Smooth muscle cell (in vitro differentiated cells): ENCODE measurements around the gene DTNB. TPM values are rescaled to one million over a fixed set of nuclear protein-coding genes. Genes with fewer than 3 reads are reported as not detected.

ENCODE experiments used
- DNase-seq: peaks from one replicate; lab custom pipeline; 2025; ENCODE audit not compliant: unreplicated experiment; lab: John Stamatoyannopoulos, UW
- H2AFZ ChIP-seq: fragments of 200-600 bp; sonication (generic); 2 replicates; pipeline ENCODE4 v1.6.0; 2016; ENCODE audit warnings: antibody characterized with exemption, low read depth, mild to moderate bottlenecking
- H3F3A ChIP-seq: fragments of 200-600 bp; sonication (generic); 2 replicates; pipeline ENCODE4 v1.6.0; 2017; ENCODE audit warnings: antibody characterized with exemption, low read depth
- H3K27ac ChIP-seq: fragments of 200-600 bp; sonication (generic); 2 replicates; pipeline ENCODE4 v1.5.1; 2016; ENCODE audit warnings: low read depth, mild to moderate bottlenecking
- H3K27me3 ChIP-seq: fragments of 200-600 bp; sonication (generic); 2 replicates; pipeline ENCODE4 v1.6.1; 2016; ENCODE audit warnings: low read depth, mild to moderate bottlenecking
- H3K36me3 ChIP-seq: fragments of 200-600 bp; sonication (generic); 2 replicates; pipeline ENCODE4 v1.5.1; 2016; ENCODE audit warnings: low read depth
- H3K4me1 ChIP-seq: fragments of 200-600 bp; sonication (generic); 2 replicates; pipeline ENCODE4 v1.5.1; 2016; ENCODE audit warnings: low read depth
- H3K4me2 ChIP-seq: fragments of 200-600 bp; sonication (generic); 2 replicates; pipeline ENCODE4 v1.6.0; 2016; ENCODE audit warnings: mild to moderate bottlenecking
- H3K4me3 ChIP-seq: fragments of 200-600 bp; sonication (generic); 2 replicates; pipeline ENCODE4 v1.5.1; 2016; ENCODE audit warnings: mild to moderate bottlenecking
- H3K79me2 ChIP-seq: fragments of 200-600 bp; sonication (generic); 2 replicates; pipeline ENCODE4 v1.6.0; 2016; ENCODE audit warnings: low read depth, mild to moderate bottlenecking
- H3K9ac ChIP-seq: fragments of 200-600 bp; sonication (generic); 2 replicates; pipeline ENCODE4 v1.6.0; 2016; ENCODE audit warnings: low read depth
- H3K9me3 ChIP-seq: fragments of 200-600 bp; sonication (generic); replicated peaks from 2 replicates; pipeline ENCODE4 v1.5.1; 2016; ENCODE audit warnings: low read depth
- H4K20me1 ChIP-seq: fragments of 200-600 bp; sonication (generic); 2 replicates; pipeline ENCODE4 v1.6.0; 2016; ENCODE audit warnings: low read depth
- WGBS: methylation state at CpG from one replicate; pipeline ENCODE4 v1.1.7; 2016; ENCODE audit warnings: low lambda C conversion rate; 5-methylcytosine and 5-hydroxymethylcytosine counted together
- polyA plus RNA-seq: library from polyadenylated mRNA; unstranded; fragments of >200 nt; fragmentation: Nextera tagmentation; extraction: Ambion mirVana; gene quantifications from 2 replicates; pipeline ENCODE4 v1.2.1, GENCODE V29; 2016
- total RNA-seq: library from RNA; depleted of rRNA; stranded (reverse); fragments of >200 nt; gene quantifications from 2 replicates; pipeline ENCODE4 v1.2.3, GENCODE V29; 2014
- TF ChIP-seq, protein P1 (sequence below): fragments of 200-600 bp; sonication (generic); IDR thresholded peaks from 2 replicates; pipeline ENCODE4 v1.5.1; 2017; ENCODE audit warnings: borderline replicate concordance, mild to moderate bottlenecking, antibody characterized with exemption; ENCODE audit not compliant: insufficient read depth, poor library complexity, severe bottlenecking

DTNB gene
- total and polyA plus RNA-seq, 2 experiments from 2014 or later = 4.9 to 5.4 TPM

DNA sequence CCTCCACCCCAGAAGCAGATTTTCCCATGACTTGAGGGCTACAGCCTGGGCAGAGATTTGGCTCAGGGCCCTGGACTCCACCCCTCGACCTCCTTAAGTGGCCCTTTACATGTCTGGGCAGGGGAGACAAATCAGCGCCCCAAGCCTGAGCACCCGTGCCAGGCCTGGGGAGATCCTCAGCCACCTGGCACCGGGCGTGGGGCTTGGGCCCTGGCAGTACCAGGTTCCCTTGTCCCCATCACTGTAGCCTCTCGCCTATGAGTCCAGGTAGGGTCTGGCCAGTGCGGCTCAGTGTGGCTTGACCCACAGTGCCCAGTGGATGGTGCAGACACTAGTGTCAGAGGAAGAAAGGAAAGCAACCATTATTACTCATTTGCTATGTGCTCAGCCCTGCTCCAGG lies 309.6 kb downstream of the DTNB start:
- Histone ChIP-seq H3F3A (no peaks in the 10 kb centered on the region), H3K4me3 (no peak overlapping the region), H3K27me3 (no peaks in the 10 kb centered on the region), H3K4me1 (no peaks in the 10 kb centered on the region), H3K79me2 (no peaks in the 10 kb centered on the region), H3K4me2 (no peak overlapping the region), H2AFZ (no peak overlapping the region), H3K9me3 (no peaks in the 10 kb centered on the region), H3K9ac (no peak overlapping the region), H3K36me3 (no peaks in the 10 kb centered on the region), H4K20me1 (no peaks in the 10 kb centered on the region), H3K27ac (no peak overlapping the region)
- 96% methylated on average over 7 of the region's 7 CpGs for WGBS
- TF ChIP-seq, protein P1, sequence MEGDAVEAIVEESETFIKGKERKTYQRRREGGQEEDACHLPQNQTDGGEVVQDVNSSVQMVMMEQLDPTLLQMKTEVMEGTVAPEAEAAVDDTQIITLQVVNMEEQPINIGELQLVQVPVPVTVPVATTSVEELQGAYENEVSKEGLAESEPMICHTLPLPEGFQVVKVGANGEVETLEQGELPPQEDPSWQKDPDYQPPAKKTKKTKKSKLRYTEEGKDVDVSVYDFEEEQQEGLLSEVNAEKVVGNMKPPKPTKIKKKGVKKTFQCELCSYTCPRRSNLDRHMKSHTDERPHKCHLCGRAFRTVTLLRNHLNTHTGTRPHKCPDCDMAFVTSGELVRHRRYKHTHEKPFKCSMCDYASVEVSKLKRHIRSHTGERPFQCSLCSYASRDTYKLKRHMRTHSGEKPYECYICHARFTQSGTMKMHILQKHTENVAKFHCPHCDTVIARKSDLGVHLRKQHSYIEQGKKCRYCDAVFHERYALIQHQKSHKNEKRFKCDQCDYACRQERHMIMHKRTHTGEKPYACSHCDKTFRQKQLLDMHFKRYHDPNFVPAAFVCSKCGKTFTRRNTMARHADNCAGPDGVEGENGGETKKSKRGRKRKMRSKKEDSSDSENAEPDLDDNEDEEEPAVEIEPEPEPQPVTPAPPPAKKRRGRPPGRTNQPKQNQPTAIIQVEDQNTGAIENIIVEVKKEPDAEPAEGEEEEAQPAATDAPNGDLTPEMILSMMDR = no peak
- DNase-seq = no peak

DNA sequence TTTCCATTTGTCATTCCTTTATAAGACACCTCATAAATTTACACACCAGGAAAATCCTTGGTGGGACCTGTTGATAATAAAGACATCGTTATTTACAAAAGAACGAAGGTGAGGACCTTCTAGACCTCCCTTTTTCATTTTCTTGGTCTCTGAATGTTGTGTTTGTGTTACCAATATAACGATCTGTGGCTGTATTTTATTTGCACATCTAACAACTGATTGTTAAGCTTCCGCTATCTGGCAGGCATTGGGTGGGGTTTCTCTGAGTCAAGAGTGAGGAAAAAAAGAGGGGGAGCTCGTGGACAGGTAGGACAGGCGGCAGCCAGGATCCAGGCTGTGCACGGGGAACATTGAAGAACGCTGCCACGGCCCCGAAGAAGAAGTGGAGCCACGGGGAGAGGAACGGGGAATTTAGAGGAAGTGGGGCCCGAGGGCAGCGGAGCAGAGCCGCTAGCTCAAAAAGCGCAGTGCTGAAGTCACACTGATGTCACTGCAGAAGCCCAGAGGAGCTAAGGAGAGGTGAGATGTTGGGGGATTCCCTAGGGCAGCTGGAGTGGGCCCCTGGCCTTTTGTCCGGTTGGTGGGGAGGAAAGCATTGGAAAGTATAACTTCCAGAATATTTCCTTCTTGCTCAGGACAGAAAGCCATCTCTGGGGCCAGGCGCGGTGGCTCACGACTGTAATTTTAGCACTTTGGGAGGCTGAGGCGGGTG lies 310.8 kb downstream of the DTNB start:
- no peaks in the 10 kb centered on the region for H3K79me2 ChIP-seq
- H3K9me3 ChIP-seq = no peaks in the 10 kb centered on the region
- peak overlapping the region; percentile 80 for H3K4me2 ChIP-seq
- no peaks in the 10 kb centered on the region for H3F3A ChIP-seq
- H3K9ac ChIP-seq = no peak overlapping the region
- no peak overlapping the region for H3K27ac ChIP-seq
- no peaks in the 10 kb centered on the region for H3K4me1 ChIP-seq
- H4K20me1 ChIP-seq = no peaks in the 10 kb centered on the region
- no peaks in the 10 kb centered on the region for H3K27me3 ChIP-seq
- TF ChIP-seq, protein P1 = no peak
- peak overlapping the region; percentile 56 for H2AFZ ChIP-seq
- DNase-seq = no peak
- peak overlapping the region; percentile 31 for H3K4me3 ChIP-seq
- 85% methylated on average over 21 of the region's 21 CpGs for WGBS
- H3K36me3 ChIP-seq = no peaks in the 10 kb centered on the region

DNA sequence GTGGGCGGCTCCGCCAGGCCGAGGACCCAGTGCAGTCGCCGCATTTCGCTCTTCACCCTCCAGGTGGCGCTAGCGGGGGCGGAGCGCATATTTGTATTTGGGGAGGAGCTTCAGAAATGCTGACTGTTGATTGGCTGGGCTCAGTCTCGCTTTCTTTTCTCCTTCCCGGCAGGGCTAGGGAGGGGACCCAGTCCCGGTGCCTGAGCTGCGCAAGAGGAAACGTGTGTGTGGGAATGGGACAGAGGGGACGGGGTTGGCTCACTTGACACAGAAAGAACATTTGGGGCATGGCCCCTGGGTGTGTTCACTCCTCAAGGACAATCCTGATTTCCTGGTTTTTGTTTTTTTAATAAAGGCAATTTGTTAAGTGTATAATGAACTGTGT lies 311.3 kb downstream of the DTNB start:
- peak; percentile 87 for DNase-seq
- H3K9me3 ChIP-seq = no peaks in the 10 kb centered on the region
- no peak overlapping the region for H3K27ac ChIP-seq
- TF ChIP-seq, protein P1 = peak; percentile 95
- no peaks in the 10 kb centered on the region for H3K27me3 ChIP-seq
- WGBS = 2% methylated on average over 16 of the region's 16 CpGs
- no peaks in the 10 kb centered on the region for H4K20me1 ChIP-seq
- no peaks in the 10 kb centered on the region for H3K79me2 ChIP-seq
- H3K4me1 ChIP-seq = no peaks in the 10 kb centered on the region
- H2AFZ ChIP-seq = peak overlapping the region; percentile 80
- peak overlapping the region; percentile 80 for H3K4me2 ChIP-seq
- H3K9ac ChIP-seq = no peak overlapping the region
- H3K36me3 ChIP-seq = no peaks in the 10 kb centered on the region
- H3F3A ChIP-seq = no peaks in the 10 kb centered on the region
- peak overlapping the region; percentile 31 for H3K4me3 ChIP-seq
